ENCODE results near the gene OTOR. TPM values are rescaled to one million over a fixed set of nuclear protein-coding genes. Genes with fewer than 3 reads are reported as not detected.

Gene OTOR
- total RNA-seq, 2 donors from 2014 or later, result not detected

- Histone ChIP-seq H3K4me1 (no peaks in the 10 kb centered on the region), H3K27me3 (peaks cover 7% of the 10 kb centered on the region), H3K9me3 (no peaks in the 10 kb centered on the region), H3K4me3 (peak within 1 kb of the TSS; percentile 93), H3K9ac (ENCODE audit: low read depth in 2 of 2, low read length in 2 of 2) (peak within 1 kb of the TSS; percentile 78 to 87), H3K27ac (peak within 1 kb of the TSS; percentile 18), H3K36me3 (no peaks in the 10 kb centered on the region)
- DNase-seq, result peak; percentile 93
- no peak for TF ChIP-seq CTCF (IDR thresholded peaks at IDR 0.05)
- intact Hi-C loops (cut with DNase I), result no loop called here
Measured at GRCh38 chr20:16729565-16730460, 18.3 kb upstream of the OTOR start, which contains the start of gene SNRPB2. TSS of gene SNRPB2 (plus strand) at chr20:16730026. CDS start at chr20:16731703, 1,677 bp downstream.

- H3K4me1 ChIP-seq, result no peaks in the 10 kb centered on the region
- intact Hi-C loops (cut with DNase I), result no loop called here
- H3K27me3 ChIP-seq, result no peaks in the 10 kb centered on the region
- H3K36me3 ChIP-seq, result no peaks in the 10 kb centered on the region
- no peak overlapping the region for H3K9ac ChIP-seq (ENCODE audit: low read depth in 2 of 2, low read length in 2 of 2)
- no peaks in the 10 kb centered on the region for H3K9me3 ChIP-seq
- no peak for DNase-seq
- TF ChIP-seq CTCF (IDR thresholded peaks at IDR 0.05), result no peak
- H3K4me3 ChIP-seq, result no peak overlapping the region
- H3K27ac ChIP-seq, result no peak overlapping the region
Measured at GRCh38 chr20:16732506-16733152, 15.5 kb upstream of the OTOR start.

- Histone ChIP-seq H3K27me3 (no peaks in the 10 kb centered on the region), H3K36me3 (no peaks in the 10 kb centered on the region), H3K4me3 (no peak overlapping the region), H3K27ac (no peak overlapping the region), H3K9ac (ENCODE audit: low read depth in 2 of 2, low read length in 2 of 2) (no peak overlapping the region), H3K4me1 (no peaks in the 10 kb centered on the region), H3K9me3 (no peaks in the 10 kb centered on the region)
- no peak for TF ChIP-seq CTCF (IDR thresholded peaks at IDR 0.05)
- no peak for DNase-seq
- intact Hi-C loops (cut with DNase I), result no loop called here
Measured at GRCh38 chr20:16740365-16741072, 7.6 kb upstream of the OTOR start.

- H3K4me1 ChIP-seq, result no peaks in the 10 kb centered on the region
- no peak for DNase-seq
- H3K4me3 ChIP-seq, result no peak overlapping the region
- no peak overlapping the region for H3K27ac ChIP-seq
- no peaks in the 10 kb centered on the region for H3K27me3 ChIP-seq
- intact Hi-C loops (cut with DNase I), result no loop called here
- H3K9me3 ChIP-seq, result no peaks in the 10 kb centered on the region
- H3K36me3 ChIP-seq, result no peaks in the 10 kb centered on the region
- no peak overlapping the region for H3K9ac ChIP-seq (ENCODE audit: low read depth in 2 of 2, low read length in 2 of 2)
- no peak for TF ChIP-seq CTCF (IDR thresholded peaks at IDR 0.05)
Measured at GRCh38 chr20:16744178-16744807, 3.9 kb upstream of the OTOR start.

- H3K27me3 ChIP-seq, result no peaks in the 10 kb centered on the region
- intact Hi-C loops (cut with DNase I), result no loop called here
- H3K9ac ChIP-seq (ENCODE audit: low read depth in 2 of 2, low read length in 2 of 2), result no peak overlapping the region
- no peak for DNase-seq
- no peaks in the 10 kb centered on the region for H3K4me1 ChIP-seq
- no peak overlapping the region for H3K27ac ChIP-seq
- H3K4me3 ChIP-seq, result no peak overlapping the region
- H3K36me3 ChIP-seq, result no peaks in the 10 kb centered on the region
- no peaks in the 10 kb centered on the region for H3K9me3 ChIP-seq
- no peak for TF ChIP-seq CTCF (IDR thresholded peaks at IDR 0.05)
Measured at GRCh38 chr20:16745204-16745603, 3.0 kb upstream of the OTOR start.
